Epidermal melanocyte (primary cell): ENCODE measurements around the gene UCN2.

Experiments
- DNase-seq: peaks from one replicate; pipeline ENCODE4 v3.0.0; 2011; ENCODE audit warnings: low spot score; ENCODE audit not compliant: insufficient read length

The UCN2 gene

GRCh38 chr3:48563382-48563918 lies at the start of gene UCN2:
UCN2 (minus strand) TSS chr3:48563781; CDS start chr3:48563124, 657 bp downstream.
- DNase-seq, result no peak

DNA sequence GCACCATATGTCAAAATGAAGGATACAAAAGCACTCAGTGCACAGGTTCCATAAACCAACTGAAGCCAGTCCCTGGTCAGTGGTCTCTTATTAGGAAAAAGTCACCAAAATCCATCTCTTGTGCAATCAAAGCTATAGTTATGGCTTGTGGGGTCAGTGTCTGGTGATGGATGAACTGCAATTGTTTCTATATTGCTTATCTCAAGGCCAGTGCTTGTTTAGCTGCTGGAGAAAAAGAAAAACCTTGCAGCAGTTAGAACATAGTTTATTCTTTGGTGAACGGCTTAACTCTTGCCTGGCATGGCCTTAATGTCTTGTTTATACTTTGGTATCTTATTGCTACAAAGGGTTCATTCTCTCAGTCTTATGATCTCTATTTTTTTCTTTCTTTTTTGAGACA lies 48.7 kb upstream of the UCN2 start:
- DNase-seq, result no peak

DNA sequence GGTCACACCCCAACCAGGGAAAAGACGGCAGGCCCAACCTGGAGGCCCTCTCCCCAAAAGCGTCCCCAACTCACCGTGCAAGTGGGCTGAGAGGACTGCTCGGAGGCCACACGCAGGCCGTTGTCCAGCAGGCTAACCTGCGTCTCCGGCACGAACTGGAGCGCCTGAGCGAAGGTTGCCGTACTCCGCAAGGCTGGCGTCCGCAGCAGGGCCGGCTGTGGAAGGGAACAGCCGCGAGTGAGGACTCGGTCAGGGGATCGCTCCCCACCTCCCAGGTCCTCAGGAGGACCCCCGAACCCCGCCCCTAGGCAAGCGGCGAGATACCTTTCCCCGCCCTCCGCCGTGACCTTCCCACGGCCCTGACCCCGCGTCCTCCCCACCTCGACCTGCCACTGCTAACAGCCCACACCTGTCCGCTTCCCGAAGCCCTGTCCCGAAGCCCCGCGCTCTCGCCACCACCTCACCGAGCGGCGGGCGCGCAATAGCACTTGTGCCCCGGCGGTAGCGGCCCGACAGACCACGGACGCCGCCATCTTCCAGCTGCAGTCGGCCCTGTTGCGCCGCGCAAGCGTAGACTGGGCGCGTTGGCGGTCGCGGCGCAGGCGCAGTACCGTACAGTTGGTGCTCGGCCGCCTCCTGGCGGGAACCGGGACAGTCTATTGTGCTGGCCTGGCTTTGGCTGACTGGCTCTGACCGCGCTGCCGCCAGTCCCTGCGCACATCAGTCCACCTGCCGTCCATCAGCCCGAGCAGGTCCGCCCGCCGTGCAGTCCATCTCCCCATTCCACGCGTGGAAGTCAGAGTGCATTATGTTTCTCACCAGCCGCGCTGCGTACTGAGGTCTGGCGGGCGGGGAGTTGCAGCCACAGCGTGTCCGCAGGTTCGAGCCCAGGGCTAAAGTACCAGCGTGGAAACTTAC lies 45.8 kb upstream of the UCN2 start, which contains the start of gene UQCRC1:
TSS of gene UQCRC1 (minus strand) at position 559 of the 918 bp plus-strand sequence. CDS start at position 533, 26 bp downstream.
- DNase-seq, result peak; percentile 89

DNA sequence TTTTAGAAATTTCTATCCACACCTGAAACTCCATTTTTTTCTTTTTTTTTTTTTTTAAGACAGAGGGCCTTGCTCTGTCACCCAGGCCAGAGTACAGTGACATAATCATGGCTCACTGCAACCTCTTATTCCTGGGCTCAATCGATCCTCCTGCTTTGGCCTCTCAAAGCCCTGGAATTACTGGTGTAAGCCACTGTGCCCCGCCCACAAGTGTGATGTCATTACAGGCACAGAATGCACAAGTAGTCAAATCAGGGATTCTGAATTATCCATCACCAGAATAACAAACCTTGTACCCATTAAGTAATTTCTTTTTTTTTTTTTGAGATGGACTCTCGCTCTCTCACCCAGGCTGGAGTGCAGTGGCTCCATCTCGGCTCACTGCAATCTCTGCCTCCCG lies 43.9 kb upstream of the UCN2 start:
- no peak for DNase-seq

DNA sequence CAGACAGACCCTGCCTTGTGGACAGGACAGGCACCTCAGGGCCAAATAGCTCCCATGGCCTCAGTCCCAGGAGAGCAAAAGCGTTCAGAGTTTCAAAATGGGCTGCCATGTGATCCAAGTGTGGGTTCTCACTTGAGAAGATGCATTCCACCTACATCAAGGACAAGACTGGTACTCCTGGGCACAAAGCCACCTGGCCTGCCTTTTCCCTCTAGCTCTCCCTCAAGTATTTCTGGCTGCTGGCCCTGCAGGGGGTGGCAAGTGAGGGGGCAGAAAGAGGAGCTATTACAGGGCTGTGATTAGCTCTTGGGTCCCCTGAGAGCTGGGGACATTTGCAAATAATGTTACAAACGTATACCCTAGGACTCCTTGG lies 38.0 kb upstream of the UCN2 start:
- DNase-seq, result no peak

DNA sequence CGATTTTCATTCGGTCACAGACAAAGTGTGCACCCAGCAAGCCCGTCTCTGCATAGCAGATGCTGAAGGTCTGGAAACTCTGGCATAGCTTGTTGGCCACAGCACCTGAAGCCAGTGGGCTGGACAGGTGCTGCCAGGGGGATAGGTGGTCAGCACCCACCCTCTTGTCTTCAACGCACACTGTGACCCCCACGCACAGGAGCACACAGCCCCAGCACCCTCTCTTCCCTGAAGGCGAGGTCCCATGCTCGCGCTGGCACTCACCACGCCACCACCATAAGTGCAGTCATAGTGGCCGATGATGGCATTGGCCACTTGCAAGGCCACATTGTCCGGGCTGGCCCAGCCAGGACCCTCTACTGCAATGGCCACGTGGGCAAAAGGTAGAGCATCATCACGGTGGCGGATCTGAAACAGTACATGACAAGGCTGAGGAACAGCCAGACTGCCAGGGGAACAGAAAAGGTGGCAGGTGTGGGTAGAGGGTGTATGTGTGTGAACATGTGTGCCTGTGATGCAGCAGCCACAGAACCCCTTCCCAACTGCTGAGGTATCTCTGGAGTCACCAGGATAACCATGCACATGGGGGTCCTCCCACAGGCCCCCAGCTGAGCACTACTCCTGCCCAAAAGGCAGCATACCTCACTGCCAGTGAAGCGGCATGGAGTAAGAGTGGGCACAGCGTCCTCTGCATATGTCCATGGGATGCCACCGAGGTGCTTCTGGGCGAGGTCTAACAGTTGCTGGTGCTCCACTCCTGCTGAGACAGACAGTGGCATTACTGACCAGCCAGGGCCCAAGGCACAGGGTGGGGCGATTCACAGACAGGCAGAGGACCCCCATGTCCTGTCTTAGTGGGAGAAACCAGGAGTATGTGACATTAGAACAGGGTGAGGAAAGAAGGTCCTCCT lies 37.4 kb upstream of the UCN2 start:
- DNase-seq, result no peak

GRCh38 chr3:48599509-48600285 lies 36.1 kb upstream of the UCN2 start:
- no peak for DNase-seq

DNA sequence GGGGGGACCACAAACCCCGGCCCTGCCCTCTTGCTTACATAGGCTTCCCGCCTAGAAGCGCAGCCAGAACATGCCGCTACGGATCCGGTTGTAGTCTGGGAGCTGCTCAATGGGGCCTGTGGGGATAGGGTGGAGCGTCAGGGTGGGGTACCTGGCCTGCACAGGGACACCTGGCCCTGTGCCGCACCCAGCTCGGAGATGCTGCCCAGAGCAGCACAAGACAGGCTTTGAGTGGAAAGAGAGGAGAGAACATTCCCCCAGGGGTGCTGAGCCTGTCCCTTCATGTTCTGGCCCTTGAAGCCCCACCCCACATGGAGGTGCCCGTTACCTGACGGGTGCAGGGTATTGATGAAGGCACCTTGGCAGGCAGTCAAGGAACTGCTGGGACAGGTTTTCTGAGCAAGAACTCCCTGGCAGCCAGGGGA lies 35.5 kb upstream of the UCN2 start:
- DNase-seq, result no peak

DNA sequence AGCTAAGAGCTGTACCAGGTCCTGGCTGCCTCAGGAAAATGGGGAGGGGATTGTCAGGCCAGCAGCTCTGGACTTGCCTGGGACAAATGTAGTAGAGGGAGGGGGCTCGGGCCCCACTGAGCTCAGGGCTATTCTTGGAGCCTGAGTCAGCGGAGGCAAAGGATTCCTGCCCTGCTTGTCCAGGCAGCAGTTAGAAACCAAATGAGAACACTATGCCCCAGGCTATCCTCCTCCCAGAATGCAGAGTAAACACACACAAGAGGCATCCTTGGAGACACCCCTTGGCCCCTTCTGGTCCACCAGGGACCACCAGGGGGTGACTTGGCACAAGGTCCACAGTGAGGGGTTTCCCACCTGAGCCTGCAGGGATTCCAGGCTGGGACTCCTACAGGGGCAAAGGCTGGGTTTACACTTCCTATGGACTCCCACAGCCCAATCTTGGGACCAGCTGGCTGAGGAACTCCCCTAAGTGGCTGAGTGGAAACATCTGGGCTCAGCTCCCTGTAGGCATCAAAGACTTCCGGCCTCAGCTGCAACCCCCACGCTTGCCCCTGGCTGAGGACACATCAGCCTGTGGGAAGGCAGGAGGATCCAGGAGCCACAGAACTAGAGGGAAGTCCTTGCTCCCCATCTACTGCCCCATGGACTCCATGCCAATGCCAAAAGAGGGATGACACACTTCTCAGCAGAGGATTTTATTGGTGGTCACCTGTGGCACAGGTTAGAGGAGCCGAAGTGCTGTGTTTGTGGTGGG lies 34.9 kb upstream of the UCN2 start:
- peak; percentile 93 for DNase-seq

GRCh38 chr3:48597408-48597800 lies 33.8 kb upstream of the UCN2 start:
- DNase-seq, result no peak

DNA sequence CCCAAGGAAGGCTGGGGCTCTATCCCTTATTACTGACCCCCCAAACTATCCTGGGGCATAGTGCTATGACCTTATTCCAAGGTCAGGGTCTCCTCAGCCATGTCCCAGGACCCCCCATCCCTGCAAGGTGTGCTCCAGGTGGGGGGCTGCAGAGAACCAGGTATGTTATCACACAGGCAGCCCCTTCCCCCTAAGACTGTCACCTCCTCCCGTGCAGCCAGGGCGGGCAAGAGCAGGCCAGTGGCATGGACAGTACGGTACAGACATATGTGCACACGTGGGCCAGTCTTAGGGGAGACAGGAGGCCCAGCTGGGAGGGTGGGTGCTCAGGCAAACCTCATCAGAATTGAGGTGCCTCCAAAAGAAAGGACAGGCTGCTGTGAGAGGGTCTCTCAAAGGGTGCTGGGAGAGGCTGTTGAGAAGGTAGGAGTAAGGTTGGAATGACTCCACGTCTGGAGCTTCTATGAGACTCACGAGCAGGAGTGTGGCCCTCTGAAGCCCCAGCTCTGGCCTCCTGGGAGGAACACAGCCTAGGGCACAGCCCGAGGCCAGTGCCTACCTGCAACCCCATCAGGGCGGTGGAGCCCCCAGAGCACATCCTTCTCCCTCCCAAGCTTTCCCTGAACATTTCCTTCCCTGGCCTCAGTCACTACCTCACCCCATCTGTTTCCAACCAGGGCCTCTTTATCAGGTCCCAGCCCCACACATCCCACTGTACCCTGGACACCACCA lies 33.3 kb upstream of the UCN2 start:
- no peak for DNase-seq

- no peak for DNase-seq
Observed at GRCh38 chr3:48596157-48596556, 32.6 kb upstream of the UCN2 start.

- peak; percentile 58 for DNase-seq
Observed at GRCh38 chr3:48595526-48596121, 32.0 kb upstream of the UCN2 start.

GRCh38 chr3:48595075-48595525 lies 31.5 kb upstream of the UCN2 start, which contains the start of gene COL7A1:
COL7A1 (minus strand) TSS chr3:48595329; CDS start chr3:48595159, 170 bp downstream.
- no peak for DNase-seq

- DNase-seq, result no peak
Observed at GRCh38 chr3:48594417-48595049, 31.0 kb upstream of the UCN2 start.

DNA sequence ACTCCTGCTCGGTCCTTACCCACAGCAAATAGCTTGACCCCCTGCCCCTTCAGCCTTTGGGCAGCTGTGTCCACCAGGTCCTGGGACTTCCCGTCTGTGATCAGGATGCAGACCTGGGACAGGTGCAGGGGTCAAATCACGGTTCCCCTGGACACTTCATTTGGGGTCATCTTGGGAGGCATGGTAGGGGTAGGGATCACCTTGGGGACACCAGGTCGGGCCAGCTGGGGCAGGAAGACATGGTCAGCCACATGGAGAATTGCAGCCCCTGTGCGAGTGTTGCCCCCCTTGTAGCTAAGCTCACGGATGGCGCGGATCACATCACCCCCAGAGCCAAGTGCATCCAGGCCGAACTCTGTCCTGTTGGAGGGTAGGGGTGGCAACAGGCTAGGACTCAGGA lies 29.8 kb upstream of the UCN2 start:
- no peak for DNase-seq

- no peak for DNase-seq
Observed at GRCh38 chr3:48592519-48593087, 29.0 kb upstream of the UCN2 start.

DNA sequence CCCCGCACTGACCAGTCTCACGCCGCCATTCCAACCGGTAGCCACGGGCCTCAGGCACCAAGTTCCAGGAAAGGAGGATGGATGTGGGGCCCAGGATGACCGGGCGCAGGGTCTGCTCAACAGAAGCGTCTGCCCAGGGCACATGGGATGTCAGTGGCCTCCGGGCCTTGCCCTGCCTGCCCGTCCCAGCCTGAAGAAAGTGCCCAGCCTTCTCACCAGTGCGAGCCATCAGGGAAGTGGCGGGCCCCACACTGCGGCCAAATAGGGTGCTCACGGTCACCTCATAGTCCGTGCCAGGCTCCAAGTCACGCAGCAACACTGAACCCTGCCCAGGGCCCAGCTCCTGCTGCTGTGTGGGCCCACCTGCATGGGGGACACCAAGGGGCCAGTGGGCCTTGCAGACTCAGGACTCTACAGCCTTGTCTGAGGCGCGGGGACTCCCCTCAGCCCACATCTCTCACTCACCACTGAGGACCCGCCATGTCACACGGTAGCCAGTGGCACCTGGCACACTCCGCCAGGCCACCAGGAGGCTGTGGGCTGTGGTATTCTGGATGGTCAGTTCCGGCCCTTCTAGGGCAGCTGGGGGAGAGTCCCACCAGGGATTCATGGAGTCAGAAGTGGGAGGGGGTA lies 28.4 kb upstream of the UCN2 start:
- no peak for DNase-seq
